HG03280 (cell line): ENCODE results near the gene ROBO2.
"Not testable (repeated sequence)": the region's sequence is repeated elsewhere in the genome, so short reads cannot be mapped to it uniquely, and the experiment has no call there.

Source experiments
- ATAC-seq: cut with Tn5 transposase; IDR thresholded peaks from one replicate; pipeline ENCODE4 v1.9.1; 2021; ENCODE audit warnings: mild to moderate bottlenecking, moderate library complexity; ENCODE audit not compliant: unreplicated experiment

The ROBO2 gene

GRCh38 chr3:77404871-77405270, 365.0 kb downstream of the ROBO2 start:
- ATAC-seq: no peak

GRCh38 chr3:77407441-77407840, 367.5 kb downstream of the ROBO2 start:
- ATAC-seq: no peak

- ATAC-seq: not testable (repeated sequence)
Measured at GRCh38 chr3:77410334-77410733, 370.4 kb downstream of the ROBO2 start.

GRCh38 chr3:77411334-77411733, 371.4 kb downstream of the ROBO2 start:
- no peak for ATAC-seq

GRCh38 chr3:77412021-77412438, 372.1 kb downstream of the ROBO2 start:
- no peak for ATAC-seq

- ATAC-seq: no peak
Measured at GRCh38 chr3:77412584-77412983, 372.7 kb downstream of the ROBO2 start.

- no peak for ATAC-seq
Measured at GRCh38 chr3:77414881-77415280, 375.0 kb downstream of the ROBO2 start.

- ATAC-seq: no peak
Measured at GRCh38 chr3:77420336-77420735, 380.4 kb downstream of the ROBO2 start.

GRCh38 chr3:77421916-77422315, 382.0 kb downstream of the ROBO2 start:
- no peak for ATAC-seq

GRCh38 chr3:77426531-77426930, 386.6 kb downstream of the ROBO2 start:
- ATAC-seq: no peak

GRCh38 chr3:77427528-77427927, 387.6 kb downstream of the ROBO2 start:
- no peak for ATAC-seq

- no peak for ATAC-seq
Measured at GRCh38 chr3:77436908-77437307, 397.0 kb downstream of the ROBO2 start.

- ATAC-seq: no peak
Measured at GRCh38 chr3:77446084-77446483, 406.2 kb downstream of the ROBO2 start.

- no peak for ATAC-seq
Measured at GRCh38 chr3:77446761-77447160, 406.9 kb downstream of the ROBO2 start.

GRCh38 chr3:77449459-77450350, 409.8 kb downstream of the ROBO2 start:
- ATAC-seq: no peak

GRCh38 chr3:77456431-77456830, 416.5 kb downstream of the ROBO2 start:
- no peak for ATAC-seq

GRCh38 chr3:77456906-77457305, 417.0 kb downstream of the ROBO2 start:
- no peak for ATAC-seq

GRCh38 chr3:77459926-77460325, 420.0 kb downstream of the ROBO2 start:
- ATAC-seq: no peak

GRCh38 chr3:77460326-77460725, 420.4 kb downstream of the ROBO2 start:
- no peak for ATAC-seq

- ATAC-seq: no peak
Measured at GRCh38 chr3:77462951-77463350, 423.1 kb downstream of the ROBO2 start.

- ATAC-seq: no peak
Measured at GRCh38 chr3:77464111-77464688, 424.3 kb downstream of the ROBO2 start.

- no peak for ATAC-seq
Measured at GRCh38 chr3:77466562-77467115, 426.7 kb downstream of the ROBO2 start.
